GM21526 (cell line): ENCODE measurements around the gene NEBL.

Experiments used
- ATAC-seq: cut with Tn5 transposase; IDR thresholded peaks from one replicate; pipeline ENCODE4 v1.9.1; 2021; ENCODE audit warnings: moderate library complexity; ENCODE audit not compliant: unreplicated experiment, low FRiP score

Gene NEBL

DNA sequence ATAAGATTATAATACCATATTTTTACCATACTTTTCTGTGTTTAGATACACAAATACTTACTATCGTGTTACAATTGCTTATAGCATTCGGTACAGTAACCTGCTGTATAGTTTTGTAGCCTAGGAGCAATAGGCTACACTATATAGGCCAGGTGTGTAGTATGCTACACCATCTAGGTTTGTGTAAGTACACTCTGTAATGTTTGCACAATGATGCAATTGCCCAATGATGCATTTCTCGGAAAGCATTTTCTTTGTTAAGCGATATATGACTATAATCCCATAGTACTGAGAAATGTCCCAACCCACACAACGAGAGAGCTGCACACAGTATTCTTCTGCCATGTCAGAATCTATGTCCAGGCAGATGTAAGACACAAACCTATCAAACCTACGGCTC is 160.0 kb downstream of the NEBL start:
- ATAC-seq, result no peak
